Pancreas (tissue), 10 donors: ENCODE data around the gene SETD1A. TPM values are rescaled to one million over a fixed set of nuclear protein-coding genes. Genes with fewer than 3 reads are reported as not detected.

ENCODE experiments used
- ATAC-seq, 4 donors: fragments of 200-7000 bp; cut with Tn5 transposase; one replicate each; pipeline versions ENCODE4 v1.8.0 to v1.9.1; 2020; ENCODE audit warnings: mild to moderate bottlenecking in 4 of 4, moderate library complexity in 4 of 4
- DNase-seq, 6 donors: peaks; one replicate each; pipeline ENCODE4 v3.0.0-alpha.2; 2020
- FAIRE-seq: peaks from 2 replicates; lab custom pipeline; 2012; peaks lifted over from hg19 to GRCh38; lab: Jason Lieb, UNC
- H3K27ac ChIP-seq, 4 donors: fragments of 200-600 bp; sonication (generic); 1 replicate in 3 of 4; 2 replicates in 1 of 4; pipeline versions ENCODE4 v1.5.0 to v1.8.0; 2020
- H3K27me3 ChIP-seq, 4 donors: fragments of 200-600 bp; one replicate each; pipeline ENCODE4 v1.8.0; 2021
- H3K36me3 ChIP-seq, 3 donors: fragments of 200-600 bp; sonication (generic) in 1 of 3; one replicate each; pipeline versions ENCODE4 v1.5.0 to v1.8.0; 2020 to 2021
- H3K4me1 ChIP-seq, 3 donors: fragments of 200-600 bp; one replicate each; pipeline ENCODE4 v1.8.0; 2021
- H3K4me3 ChIP-seq, 4 donors: fragments of 200-600 bp; sonication (generic) in 2 of 4; one replicate each; pipeline versions ENCODE4 v1.5.0 to v1.8.0; 2020 to 2021
- H3K9me3 ChIP-seq, 4 donors: fragments of 200-600 bp; one replicate each; pipeline ENCODE4 v1.8.0; 2021
- WGBS, 2 donors: extraction: QIAGEN DNeasy Blood & Tissue Kit; methylation state at CpG; one replicate each; pipeline ENCODE4 v1.1.7; 2013; 5-methylcytosine and 5-hydroxymethylcytosine counted together
- intact Hi-C, 3 donors: fragments of 100-400 bp; cut with DNase I; formaldehyde crosslinking; loops; one replicate each; pipeline versions ENCODE4 v1.11.1 to v1.14.2; 2022
- polyA plus RNA-seq, 2 donors: library from polyadenylated mRNA; stranded (reverse); fragments of 200-250 nt; gene quantifications; one replicate each; pipeline ENCODE4 v1.2.3, GENCODE V29; 2013
- total RNA-seq, 6 donors: library from RNA; stranded (reverse); fragmentation: NEBNext Ultra II Directional in 4 of 6; extraction: Animal tissue kit (Norgen Biotek cat#: 25700) in 4 of 6; gene quantifications; one replicate each; pipeline versions ENCODE4 v1.2.1 to v1.2.4, GENCODE V29; 2021 to 2023
- TF ChIP-seq, protein P1 (sequence below), 4 donors: fragments of 200-600 bp; sonication (generic) in 3 of 4; IDR thresholded peaks; one replicate each; pipeline versions ENCODE4 v1.5.0 to v1.8.0; 2021; ENCODE audit warnings: antibody characterized with exemption in 4 of 4
- donor health status: healthy with polysubstance abuse.
- donor health status: DM: no; HTN: no; CAD: no; lungs with moderate emphysema.
- donor health status: DM: no; HTN: no; CAD: no.
- donor health status: control.
- donor health status: control.
- donor health status: Bipolar disorder and iron deficiency.
- donor health status: DM: yes; HTN: yes; CAD: no.
- donor health status: DM: no; HTN: no; CAD: no.
- donor health status: DM: no; HTN: no; CAD: no.
- donor health status: DM: yes; HTN: yes; CAD: no.

SETD1A gene
- total and polyA plus RNA-seq, 8 donors, result 6.5 to 17.9 (median 8.5) TPM

DNA sequence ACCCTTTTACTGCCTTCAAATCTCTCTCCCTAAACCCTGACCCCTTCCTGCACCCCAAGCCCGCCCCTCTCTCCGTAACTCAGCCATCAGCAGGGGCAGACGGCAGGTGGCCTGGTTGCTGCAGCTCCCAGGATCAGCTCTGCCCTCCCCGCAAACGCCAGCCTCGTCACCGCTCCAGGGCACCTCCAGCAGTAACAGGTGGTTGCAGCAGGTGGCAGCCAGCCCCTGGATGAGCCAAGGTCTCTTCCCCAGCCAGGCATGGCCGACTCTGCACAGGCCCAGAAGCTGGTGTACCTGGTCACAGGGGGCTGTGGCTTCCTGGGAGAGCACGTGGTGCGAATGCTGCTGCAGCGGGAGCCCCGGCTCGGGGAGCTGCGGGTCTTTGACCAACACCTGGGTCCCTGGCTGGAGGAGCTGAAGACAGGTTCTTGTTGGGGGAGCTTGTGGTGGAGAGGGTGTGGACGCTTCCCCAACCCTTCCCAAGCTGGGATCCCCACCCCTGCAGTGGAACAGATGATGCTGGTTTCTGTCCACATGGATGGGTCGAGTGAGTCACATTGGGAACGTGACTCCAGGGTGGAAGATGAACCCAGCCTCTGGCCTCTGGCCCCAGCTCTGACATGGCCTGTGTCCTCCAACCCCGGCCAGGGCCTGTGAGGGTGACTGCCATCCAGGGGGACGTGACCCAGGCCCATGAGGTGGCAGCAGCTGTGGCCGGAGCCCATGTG is 28.0 kb downstream of the SETD1A start:
- peaks cover 0 to 7% (median 0%) of the 10 kb centered on the region in 3 donors for H3K4me1 ChIP-seq
- H3K4me3 ChIP-seq, result peak overlapping the region; percentile 24 to 61 (median 36)
- no peaks in the 10 kb centered on the region for H3K27me3 ChIP-seq
- H3K9me3 ChIP-seq, result no peaks in the 10 kb centered on the region
- ATAC-seq, result peak; percentile 92 to 94 (median 94)
- TF ChIP-seq, protein P1, sequence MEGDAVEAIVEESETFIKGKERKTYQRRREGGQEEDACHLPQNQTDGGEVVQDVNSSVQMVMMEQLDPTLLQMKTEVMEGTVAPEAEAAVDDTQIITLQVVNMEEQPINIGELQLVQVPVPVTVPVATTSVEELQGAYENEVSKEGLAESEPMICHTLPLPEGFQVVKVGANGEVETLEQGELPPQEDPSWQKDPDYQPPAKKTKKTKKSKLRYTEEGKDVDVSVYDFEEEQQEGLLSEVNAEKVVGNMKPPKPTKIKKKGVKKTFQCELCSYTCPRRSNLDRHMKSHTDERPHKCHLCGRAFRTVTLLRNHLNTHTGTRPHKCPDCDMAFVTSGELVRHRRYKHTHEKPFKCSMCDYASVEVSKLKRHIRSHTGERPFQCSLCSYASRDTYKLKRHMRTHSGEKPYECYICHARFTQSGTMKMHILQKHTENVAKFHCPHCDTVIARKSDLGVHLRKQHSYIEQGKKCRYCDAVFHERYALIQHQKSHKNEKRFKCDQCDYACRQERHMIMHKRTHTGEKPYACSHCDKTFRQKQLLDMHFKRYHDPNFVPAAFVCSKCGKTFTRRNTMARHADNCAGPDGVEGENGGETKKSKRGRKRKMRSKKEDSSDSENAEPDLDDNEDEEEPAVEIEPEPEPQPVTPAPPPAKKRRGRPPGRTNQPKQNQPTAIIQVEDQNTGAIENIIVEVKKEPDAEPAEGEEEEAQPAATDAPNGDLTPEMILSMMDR (IDR thresholded peaks at IDR 0.05), result no peak
- intact Hi-C loops, result loop anchor here in 2 of 3 donors (2.0 to 10.0 kb wide), 4 partner anchors 99 to 459 kb away; partner anchors contain the start of genes PRSS53 (in 1 of the 2) and ZNF843 (in 1 of the 2)
- 16 to 20% methylated on average over 19 to 20 of the region's 20 CpGs for WGBS, 2 donors
- DNase-seq, result peak; percentile 85 to 97 (median 91)
- peak overlapping the region; percentile 85 to 87 (median 86) for H3K27ac ChIP-seq
- peaks cover 0 to 10% (median 0%) of the 10 kb centered on the region in 3 donors for H3K36me3 ChIP-seq
- no peak for FAIRE-seq

DNA sequence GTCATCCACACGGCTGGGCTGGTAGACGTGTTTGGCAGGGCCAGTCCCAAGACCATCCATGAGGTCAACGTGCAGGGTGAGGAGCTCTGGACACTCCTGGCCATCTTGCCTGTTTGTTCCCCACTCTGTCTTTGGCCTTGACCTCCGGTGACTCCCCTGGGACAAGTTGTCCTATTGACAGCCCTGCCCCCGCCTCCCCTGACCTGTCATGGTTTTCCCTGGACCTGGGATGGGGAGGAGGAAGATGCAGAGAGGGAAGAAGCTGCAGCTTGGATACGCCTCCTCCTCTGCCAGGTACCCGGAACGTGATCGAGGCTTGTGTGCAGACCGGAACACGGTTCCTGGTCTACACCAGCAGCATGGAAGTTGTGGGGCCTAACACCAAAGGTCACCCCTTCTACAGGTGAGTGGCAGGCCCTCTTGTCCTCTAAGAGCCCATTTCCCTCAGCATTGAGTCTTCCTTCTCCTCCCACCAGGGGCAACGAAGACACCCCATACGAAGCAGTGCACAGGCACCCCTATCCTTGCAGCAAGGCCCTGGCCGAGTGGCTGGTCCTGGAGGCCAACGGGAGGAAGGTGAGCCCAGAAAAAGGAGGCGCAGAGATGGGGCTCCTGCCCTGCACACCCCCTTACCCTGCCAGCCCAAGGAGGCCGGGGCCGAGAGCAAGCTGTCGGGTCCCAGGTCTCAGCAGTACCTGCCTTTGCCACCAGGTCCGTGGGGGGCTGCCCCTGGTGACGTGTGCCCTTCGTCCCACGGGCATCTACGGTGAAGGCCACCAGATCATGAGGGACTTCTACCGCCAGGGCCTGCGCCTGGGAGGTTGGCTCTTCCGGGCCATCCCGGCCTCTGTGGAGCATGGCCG is 28.8 kb downstream of the SETD1A start:
- Histone ChIP-seq H3K4me3 (peak overlapping the region in 2 of 4 donors; percentile 46 to 61), H3K36me3 (peaks cover 0 to 5% (median 0%) of the 10 kb centered on the region in 3 donors), H3K9me3 (no peaks in the 10 kb centered on the region), H3K27me3 (no peaks in the 10 kb centered on the region), H3K4me1 (peaks cover 0 to 7% (median 0%) of the 10 kb centered on the region in 3 donors), H3K27ac (peak overlapping the region in 3 of 4 donors; percentile 85 to 87 (median 87))
- intact Hi-C loops, result loop anchor here in 2 of 3 donors (2.0 to 10.0 kb wide), 4 partner anchors 98 to 458 kb away; partner anchors contain the start of genes PRSS53 (in 1 of the 2) and ZNF843 (in 1 of the 2)
- peak in 1 of 6 donors; percentile 74 for DNase-seq
- WGBS, 2 donors, result 80 to 88% methylated on average over 28 to 29 of the region's 29 CpGs
- no peak for FAIRE-seq
- TF ChIP-seq, protein P1 (IDR thresholded peaks at IDR 0.05), result no peak
- ATAC-seq, result no peak

DNA sequence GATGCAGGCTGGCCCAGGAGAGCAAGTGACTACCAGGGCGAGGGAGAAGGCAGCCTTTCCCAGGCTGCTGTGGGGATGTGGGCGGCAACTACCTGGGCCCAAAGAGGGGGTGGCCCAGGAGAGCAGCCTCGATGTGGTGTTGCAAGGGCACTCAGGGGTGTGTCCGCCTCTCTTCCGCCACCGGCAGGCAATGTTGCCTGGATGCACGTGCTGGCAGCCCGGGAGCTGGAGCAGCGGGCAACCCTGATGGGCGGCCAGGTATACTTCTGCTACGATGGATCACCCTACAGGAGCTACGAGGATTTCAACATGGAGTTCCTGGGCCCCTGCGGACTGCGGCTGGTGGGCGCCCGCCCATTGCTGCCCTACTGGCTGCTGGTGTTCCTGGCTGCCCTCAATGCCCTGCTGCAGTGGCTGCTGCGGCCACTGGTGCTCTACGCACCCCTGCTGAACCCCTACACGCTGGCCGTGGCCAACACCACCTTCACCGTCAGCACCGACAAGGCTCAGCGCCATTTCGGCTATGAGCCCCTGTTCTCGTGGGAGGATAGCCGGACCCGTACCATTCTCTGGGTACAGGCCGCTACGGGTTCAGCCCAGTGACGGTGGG is 30.1 kb downstream of the SETD1A start:
- Histone ChIP-seq H3K36me3 (no peaks in the 10 kb centered on the region), H3K27ac (no peak overlapping the region), H3K4me3 (no peak overlapping the region), H3K27me3 (no peaks in the 10 kb centered on the region), H3K4me1 (peaks cover 0 to 7% (median 0%) of the 10 kb centered on the region in 3 donors), H3K9me3 (no peaks in the 10 kb centered on the region)
- no peak for ATAC-seq
- intact Hi-C loops, result loop anchor here in 2 of 3 donors (2.0 to 10.0 kb wide), 4 partner anchors 97 to 457 kb away; partner anchors contain the start of genes PRSS53 (in 1 of the 2) and ZNF843 (in 1 of the 2)
- TF ChIP-seq, protein P1 (IDR thresholded peaks at IDR 0.05), result no peak
- WGBS, 2 donors, result 94 to 95% methylated on average over 30 of the region's 30 CpGs
- peak in 1 of 6 donors; percentile 66 for DNase-seq
- FAIRE-seq, result no peak

DNA sequence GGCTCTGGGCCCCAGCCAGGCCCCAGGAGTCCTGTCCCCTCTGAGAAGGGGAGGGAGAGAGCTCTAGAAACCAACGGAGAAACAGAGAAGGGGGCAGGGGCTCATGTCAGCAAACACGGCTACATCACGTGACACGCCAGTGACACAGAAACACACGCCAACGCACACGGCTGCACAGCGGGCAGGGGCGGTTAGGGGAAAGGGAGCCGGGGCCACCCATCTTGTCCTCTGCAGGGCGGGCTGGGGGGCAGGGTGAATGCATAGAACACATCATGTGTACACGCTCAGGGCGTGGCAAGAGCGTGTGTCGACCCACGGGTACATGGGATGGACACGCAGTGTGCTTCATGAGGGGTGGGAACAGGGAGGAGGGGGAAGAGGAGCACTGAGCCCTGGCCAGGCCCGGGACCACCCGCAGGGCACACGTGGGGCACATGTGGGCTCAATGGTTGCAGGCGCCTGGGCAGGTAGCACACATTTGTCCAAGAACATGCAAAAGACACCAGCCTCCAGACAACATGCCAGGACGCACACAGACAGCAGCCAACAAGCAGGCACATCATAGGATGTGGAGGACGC is 32.0 kb downstream of the SETD1A start:
- DNase-seq (peak in 1 of 6 donors; percentile 37), FAIRE-seq (no peak), ATAC-seq (no peak)
- Histone ChIP-seq H3K9me3 (no peaks in the 10 kb centered on the region), H3K4me3 (no peak overlapping the region), H3K36me3 (no peaks in the 10 kb centered on the region), H3K27ac (no peak overlapping the region), H3K4me1 (peaks cover 0 to 7% (median 0%) of the 10 kb centered on the region in 3 donors), H3K27me3 (no peaks in the 10 kb centered on the region)
- intact Hi-C loops, result loop anchor here in 2 of 3 donors (5.0 to 10.0 kb wide), 3 partner anchors 95 to 455 kb away; partner anchors contain the start of genes PRSS53 (in 1 of the 2) and ZNF843 (in 1 of the 2)
- TF ChIP-seq, protein P1 (IDR thresholded peaks at IDR 0.05), result no peak
- WGBS, 2 donors, result 70 to 81% methylated on average over 23 of the region's 23 CpGs
